ENCODE data around the gene UBTF. TPM values are rescaled to one million over a fixed set of nuclear protein-coding genes. Genes with fewer than 3 reads are reported as not detected.

The UBTF gene
- total RNA-seq, 1 donor from 2014 or later: 22.9 TPM

DNA sequence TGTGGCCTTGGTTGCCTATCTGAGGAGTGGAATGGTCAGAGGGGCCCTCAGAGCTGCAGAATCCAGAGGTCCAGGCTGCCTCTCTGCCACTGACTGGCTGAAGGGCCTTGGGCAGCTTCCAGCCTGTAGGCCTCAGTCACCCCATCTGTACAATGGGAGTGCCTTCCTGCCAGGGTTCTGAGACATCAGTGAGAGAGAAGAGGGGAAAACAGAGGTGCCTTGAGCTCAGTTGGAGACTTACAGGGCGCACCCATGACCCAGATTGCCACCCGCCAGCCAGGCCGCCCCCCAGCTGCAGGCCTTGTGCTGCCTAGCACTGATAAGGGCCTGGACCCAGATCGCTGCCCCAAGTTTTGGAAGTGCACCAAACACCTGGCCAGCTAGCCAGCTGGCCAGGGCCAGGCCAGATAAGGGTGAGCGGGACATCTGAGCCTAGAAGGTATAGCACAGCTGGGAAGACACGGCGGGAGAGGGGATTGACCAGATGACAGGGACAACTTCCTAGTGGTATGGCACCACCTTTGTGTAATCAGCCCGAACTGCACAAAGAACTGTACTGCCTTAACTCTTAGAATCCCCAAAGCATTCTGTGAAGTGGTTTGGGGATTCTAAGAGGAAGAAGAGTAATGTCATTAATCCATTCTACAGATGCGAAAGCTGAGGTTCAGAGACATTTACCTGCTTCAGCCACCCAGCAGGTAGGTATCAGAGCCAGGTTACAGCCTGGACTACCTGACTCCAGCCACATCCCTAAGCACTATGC is 47.1 kb upstream of the UBTF start:
- Histone ChIP-seq H3K27me3 (ENCODE audit: control insufficient read depth, insufficient read depth, low read length) (peaks cover 5% of the 10 kb centered on the region), H3K36me3 (ENCODE audit: control insufficient read depth, insufficient read depth, low read length) (no peaks in the 10 kb centered on the region), H3K4me3 (ENCODE audit: low read depth, low read length) (no peak overlapping the region)
- DNase-seq (ENCODE audit: low read depth): no peak
- TF ChIP-seq, protein P1, sequence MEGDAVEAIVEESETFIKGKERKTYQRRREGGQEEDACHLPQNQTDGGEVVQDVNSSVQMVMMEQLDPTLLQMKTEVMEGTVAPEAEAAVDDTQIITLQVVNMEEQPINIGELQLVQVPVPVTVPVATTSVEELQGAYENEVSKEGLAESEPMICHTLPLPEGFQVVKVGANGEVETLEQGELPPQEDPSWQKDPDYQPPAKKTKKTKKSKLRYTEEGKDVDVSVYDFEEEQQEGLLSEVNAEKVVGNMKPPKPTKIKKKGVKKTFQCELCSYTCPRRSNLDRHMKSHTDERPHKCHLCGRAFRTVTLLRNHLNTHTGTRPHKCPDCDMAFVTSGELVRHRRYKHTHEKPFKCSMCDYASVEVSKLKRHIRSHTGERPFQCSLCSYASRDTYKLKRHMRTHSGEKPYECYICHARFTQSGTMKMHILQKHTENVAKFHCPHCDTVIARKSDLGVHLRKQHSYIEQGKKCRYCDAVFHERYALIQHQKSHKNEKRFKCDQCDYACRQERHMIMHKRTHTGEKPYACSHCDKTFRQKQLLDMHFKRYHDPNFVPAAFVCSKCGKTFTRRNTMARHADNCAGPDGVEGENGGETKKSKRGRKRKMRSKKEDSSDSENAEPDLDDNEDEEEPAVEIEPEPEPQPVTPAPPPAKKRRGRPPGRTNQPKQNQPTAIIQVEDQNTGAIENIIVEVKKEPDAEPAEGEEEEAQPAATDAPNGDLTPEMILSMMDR (IDR thresholded peaks at IDR 0.05; ENCODE audit: insufficient read depth, low read length, severe bottlenecking): no peak
- FAIRE-seq: peak; percentile 60

DNA sequence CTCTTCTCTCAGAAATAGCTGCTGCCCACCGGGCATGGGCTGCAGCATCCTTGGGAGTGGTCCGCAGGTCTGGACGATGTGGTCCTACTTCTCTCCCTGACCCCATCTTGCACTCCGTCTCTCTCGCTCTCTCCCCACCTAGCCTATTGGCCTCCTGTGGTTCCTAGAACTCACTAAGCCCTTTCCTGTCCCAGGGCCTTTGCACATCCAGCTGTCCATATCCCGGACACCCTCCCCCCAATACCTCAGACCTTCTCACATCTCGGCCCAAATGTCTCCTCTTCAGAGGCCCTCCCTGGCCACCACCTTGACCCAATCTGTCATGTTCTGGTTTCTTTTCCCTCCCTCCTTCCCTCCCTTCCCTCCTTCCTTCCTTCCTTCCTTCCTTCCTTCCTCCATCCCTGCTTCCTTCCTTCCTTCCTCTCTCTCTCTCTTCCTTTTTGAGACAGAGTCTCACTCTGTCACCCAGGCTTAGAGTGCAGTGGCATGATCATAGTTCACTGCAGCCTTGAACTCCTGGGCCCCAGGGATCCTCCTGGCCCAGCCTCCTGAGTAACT is 43.9 kb upstream of the UBTF start:
- DNase-seq (ENCODE audit: low read depth) (no peak), FAIRE-seq (no peak)
- Histone ChIP-seq H3K27me3 (ENCODE audit: control insufficient read depth, insufficient read depth, low read length) (peaks cover 3% of the 10 kb centered on the region), H3K4me3 (ENCODE audit: low read depth, low read length) (no peak overlapping the region), H3K36me3 (ENCODE audit: control insufficient read depth, insufficient read depth, low read length) (no peaks in the 10 kb centered on the region)
- TF ChIP-seq, protein P1 (IDR thresholded peaks at IDR 0.05; ENCODE audit: insufficient read depth, low read length, severe bottlenecking): no peak

DNA sequence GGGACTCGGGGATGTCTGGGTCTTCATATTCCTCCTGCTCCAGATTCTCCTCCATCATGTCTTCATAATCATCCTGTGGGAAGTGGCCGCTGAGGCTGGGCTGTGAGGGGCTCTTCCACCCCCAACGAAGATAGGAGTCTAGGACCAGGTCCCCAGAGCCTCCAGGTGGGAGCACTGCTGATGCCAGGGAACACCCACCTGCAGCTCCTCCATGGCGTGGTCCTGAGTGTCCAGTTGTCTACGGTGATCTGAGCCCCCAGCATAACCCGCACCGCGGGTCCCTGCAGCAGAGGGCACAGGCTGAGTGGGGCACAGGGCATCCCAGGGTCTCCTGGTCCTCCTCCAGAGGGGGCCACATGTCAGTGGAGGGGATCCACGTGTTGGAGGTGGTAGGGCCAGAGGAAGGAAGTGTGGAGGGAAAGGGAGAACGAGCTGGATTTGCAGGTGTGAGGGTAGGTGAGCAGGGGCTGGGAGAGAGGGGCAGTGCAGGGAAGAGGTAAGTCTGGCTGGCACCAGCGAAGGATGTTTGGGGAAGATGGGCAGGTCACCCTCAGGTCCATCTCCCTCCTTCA is 43.3 kb upstream of the UBTF start:
- no peaks in the 10 kb centered on the region for H3K36me3 ChIP-seq (ENCODE audit: control insufficient read depth, insufficient read depth, low read length)
- DNase-seq (ENCODE audit: low read depth): no peak
- no peak for FAIRE-seq
- H3K4me3 ChIP-seq (ENCODE audit: low read depth, low read length): no peak overlapping the region
- H3K27me3 ChIP-seq (ENCODE audit: control insufficient read depth, insufficient read depth, low read length): peaks cover 3% of the 10 kb centered on the region
- TF ChIP-seq, protein P1 (IDR thresholded peaks at IDR 0.05; ENCODE audit: insufficient read depth, low read length, severe bottlenecking): no peak

DNA sequence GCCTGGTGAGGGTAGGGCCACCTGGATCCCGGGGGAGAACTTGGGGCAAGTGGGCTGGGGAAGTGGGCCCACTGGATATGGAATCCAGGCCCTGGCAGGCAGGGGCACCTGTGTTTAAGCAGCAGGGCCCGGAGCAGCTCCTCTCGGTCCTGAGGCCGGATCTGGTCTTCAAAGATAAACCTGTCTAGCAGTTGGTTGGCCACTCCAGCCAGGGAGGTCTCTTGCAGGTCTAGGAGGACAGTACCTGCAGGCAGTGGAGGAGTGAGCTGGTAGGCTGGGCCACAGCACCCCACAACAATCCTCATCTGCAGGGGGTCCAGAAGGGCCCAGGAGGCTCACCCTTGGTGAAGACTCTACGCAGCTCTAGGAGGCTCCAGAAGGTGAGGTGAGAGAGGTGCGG is 40.8 kb upstream of the UBTF start:
- no peak overlapping the region for H3K4me3 ChIP-seq (ENCODE audit: low read depth, low read length)
- FAIRE-seq: no peak
- TF ChIP-seq, protein P1 (IDR thresholded peaks at IDR 0.05; ENCODE audit: insufficient read depth, low read length, severe bottlenecking): no peak
- DNase-seq (ENCODE audit: low read depth): no peak
- no peaks in the 10 kb centered on the region for H3K36me3 ChIP-seq (ENCODE audit: control insufficient read depth, insufficient read depth, low read length)
- peaks cover 2% of the 10 kb centered on the region for H3K27me3 ChIP-seq (ENCODE audit: control insufficient read depth, insufficient read depth, low read length)

DNA sequence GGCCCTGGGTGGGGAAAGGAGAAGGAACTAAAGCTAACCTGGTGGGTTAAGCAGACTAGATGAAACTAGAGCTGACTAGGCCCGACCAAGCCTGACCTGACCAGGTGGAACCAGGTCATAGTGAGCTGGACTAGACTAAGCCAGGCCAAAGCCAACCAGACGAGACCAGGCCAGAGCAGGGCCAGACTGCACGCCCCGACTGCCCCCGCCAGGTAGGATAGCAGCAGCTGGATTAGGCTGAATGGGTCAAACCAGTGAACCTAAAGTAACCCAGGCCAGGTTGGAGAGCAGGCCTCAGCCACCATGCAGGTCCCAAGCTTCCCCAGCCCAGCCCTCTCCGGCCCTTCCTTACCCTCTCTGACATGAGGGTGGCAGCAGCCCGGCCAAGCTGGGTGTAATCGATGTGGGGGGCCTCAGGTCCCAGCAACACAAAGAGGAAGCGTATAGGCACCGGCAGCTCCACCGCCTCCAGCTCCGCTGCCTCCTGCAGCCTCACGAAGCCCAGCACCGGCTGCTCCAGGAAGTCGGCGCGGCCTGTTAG is 39.4 kb upstream of the UBTF start:
- Histone ChIP-seq H3K4me3 (ENCODE audit: low read depth, low read length) (no peak overlapping the region), H3K36me3 (ENCODE audit: control insufficient read depth, insufficient read depth, low read length) (no peaks in the 10 kb centered on the region), H3K27me3 (ENCODE audit: control insufficient read depth, insufficient read depth, low read length) (peaks cover 2% of the 10 kb centered on the region)
- DNase-seq (ENCODE audit: low read depth): no peak
- TF ChIP-seq, protein P1 (IDR thresholded peaks at IDR 0.05; ENCODE audit: insufficient read depth, low read length, severe bottlenecking): no peak
- no peak for FAIRE-seq

Measured in bronchial epithelial cell (primary cell).